Measurements from ENCODE around the gene RPS6KA3. TPM values are rescaled to one million over a fixed set of nuclear protein-coding genes. Genes with fewer than 3 reads are reported as not detected.

The RPS6KA3 gene
- total RNA-seq, 1 experiment from 2014 or later = 9.2 TPM

GRCh38 chrX:20252381-20253231 is 14.1 kb downstream of the RPS6KA3 start:
- no peak overlapping the region for H3K4me2 ChIP-seq (ENCODE audit: insufficient read depth, insufficient read length, low read length)
- H4K91ac ChIP-seq (ENCODE audit: insufficient read length, low read depth, low read length) = no peak overlapping the region
- H2BK12ac ChIP-seq (ENCODE audit: insufficient read length, low read depth, low read length) = no peak overlapping the region
- H3K79me2 ChIP-seq (ENCODE audit: insufficient read depth, low read length) = no peaks in the 10 kb centered on the region
- H2BK120ac ChIP-seq (ENCODE audit: low read depth, low read length, poor library complexity, severe bottlenecking) = no peak overlapping the region
- H3K14ac ChIP-seq (ENCODE audit: insufficient read depth, low read length) = no peak overlapping the region
- no peak overlapping the region for H3T11ph ChIP-seq (ENCODE audit: low read length)
- no peak overlapping the region for H3K27ac ChIP-seq (ENCODE audit: insufficient read length, low read depth, low read length)
- no peak overlapping the region for H3K9ac ChIP-seq (ENCODE audit: extremely low read depth, insufficient read length, low read length)
- H4K20me1 ChIP-seq (ENCODE audit: control insufficient read depth, insufficient read depth, insufficient read length) = no peaks in the 10 kb centered on the region
- no peaks in the 10 kb centered on the region for H3K4me1 ChIP-seq (ENCODE audit: insufficient read depth, low read length)
- no peak overlapping the region for H2BK20ac ChIP-seq (ENCODE audit: low read depth, low read length, poor library complexity, severe bottlenecking)
- no CpG with 5 or more reads among the region's 6 CpGs for WGBS (ENCODE audit: extremely low coverage, insufficient read length, low lambda C conversion rate)
- no peak overlapping the region for H2BK5ac ChIP-seq (ENCODE audit: insufficient read length, low read length)
- no peaks in the 10 kb centered on the region for H3K79me1 ChIP-seq (ENCODE audit: insufficient read depth, low read depth, low read length, poor library complexity, severe bottlenecking)
- no peak overlapping the region for H4K8ac ChIP-seq (replicated peaks; ENCODE audit: insufficient read length, low read depth, low read length)
- no peaks in the 10 kb centered on the region for H3K27me3 ChIP-seq (ENCODE audit: insufficient read depth, low read length)
- no peaks in the 10 kb centered on the region for H3K23me2 ChIP-seq (ENCODE audit: insufficient read length, low read depth, low read length, poor library complexity, severe bottlenecking)
- H2BK15ac ChIP-seq (ENCODE audit: low read depth, low read length) = no peak overlapping the region
- DNase-seq = peak; percentile 55
- H3K4me3 Mint-ChIP-seq = no peak overlapping the region
- no peaks in the 10 kb centered on the region for H3K4me1 Mint-ChIP-seq
- H3K27me3 Mint-ChIP-seq (ENCODE audit: low read depth) = no peaks in the 10 kb centered on the region
- peaks cover 8% of the 10 kb centered on the region for H3K9me3 ChIP-seq (ENCODE audit: control insufficient read depth, low read depth, low read length)
- H3K56ac ChIP-seq (ENCODE audit: insufficient read length, low read depth, low read length) = no peak overlapping the region
- H3K36me3 Mint-ChIP-seq (ENCODE audit: insufficient read depth in 1 of 3, low read depth in 3 of 3) = peaks cover 2 to 7% (median 3%) of the 10 kb centered on the region in 3 experiments; a peak in 6 of 7 replicates
- H3K18ac ChIP-seq (ENCODE audit: insufficient read length, low read depth, low read length) = no peak overlapping the region
- TF ChIP-seq CTCF (conservative IDR thresholded peaks at IDR 0.05) = peak; percentile 68
- no peak overlapping the region for H3K27ac Mint-ChIP-seq
- no peak overlapping the region for H3K23ac ChIP-seq (ENCODE audit: insufficient read length, low read depth, low read length)
- no peak overlapping the region for H4K5ac ChIP-seq (ENCODE audit: insufficient read length, low read depth, low read length)
- H3K9me3 Mint-ChIP-seq = peaks cover 47 to 56% of the 10 kb centered on the region in 2 experiments
- no peak overlapping the region for H2AFZ ChIP-seq (ENCODE audit: low read length)
- H2AK5ac ChIP-seq (ENCODE audit: insufficient read length, low read length) = no peak overlapping the region
- H3K4ac ChIP-seq (ENCODE audit: low read depth, low read length) = no peak overlapping the region
